WTC11 (cell line): ENCODE measurements around the gene LOXL1. TPM values are rescaled to one million over a fixed set of nuclear protein-coding genes. Genes with fewer than 3 reads are reported as not detected.

Source experiments
- ATAC-seq: fragments of 200-7000 bp; cut with Tn5 transposase; 2 replicates; pipeline ENCODE4 v1.10.0; 2021; ENCODE audit warnings: mild to moderate bottlenecking, moderate library complexity
- CTCF ChIA-PET: fragments of 300-600 bp; sonication (Branson Sonifier 250); formaldehyde crosslinking; loops from one replicate; lab custom pipeline; 2021; ENCODE audit warnings: antibody characterized with exemption; lab: Charles Lee
- POLR2A ChIA-PET: fragments of 350-600 bp; sonication (Branson Sonifier 250); formaldehyde crosslinking; loops from one replicate; lab custom pipeline; 2021; ENCODE audit warnings: antibody characterized with exemption; lab: Charles Lee
- DNase-seq: peaks from one replicate; pipeline ENCODE4 v3.0.0; 2021; ENCODE audit warnings: low spot score
- H3K27ac Mint-ChIP-seq: 2 replicates; pipeline ENCODE4 v1.8.0; 2021; ENCODE audit warnings: mixed read lengths
- H3K27me3 Mint-ChIP-seq: 2 replicates; pipeline ENCODE4 v1.8.0; 2021; ENCODE audit warnings: low read depth, mild to moderate bottlenecking, moderate library complexity, mixed read lengths
- H3K36me3 Mint-ChIP-seq: 2 replicates; pipeline ENCODE4 v1.8.0; 2021; ENCODE audit warnings: mixed read lengths
- H3K4me1 Mint-ChIP-seq: 2 replicates; pipeline ENCODE4 v1.8.0; 2022; ENCODE audit warnings: mixed read lengths
- H3K4me3 Mint-ChIP-seq: 2 replicates; pipeline ENCODE4 v1.8.0; 2021; ENCODE audit warnings: mild to moderate bottlenecking, moderate library complexity, mixed read lengths
- H3K9me3 Mint-ChIP-seq: 2 replicates; pipeline ENCODE4 v1.8.0; 2021; ENCODE audit warnings: mixed read lengths
- AR ChIP-seq: fragments of 250-450 bp; sonication (Bioruptor Pico); IDR thresholded peaks from 2 replicates; pipeline ENCODE4 v1.9.0; 2021; ENCODE audit warnings: mild to moderate bottlenecking
- ATF6 ChIP-seq: sonication (generic); formaldehyde crosslinking; IDR thresholded peaks from 2 replicates; pipeline ENCODE4 v1.8.1; 2023; ENCODE audit warnings: mild to moderate bottlenecking, missing genetic modification reagents
- E2F5 ChIP-seq: sonication (generic); formaldehyde crosslinking; IDR thresholded peaks from 2 replicates; pipeline ENCODE4 v1.8.1; 2022; ENCODE audit warnings: mild to moderate bottlenecking, moderate library complexity, missing genetic modification reagents
- ESRRA ChIP-seq: sonication (generic); formaldehyde crosslinking; IDR thresholded peaks from 2 replicates; pipeline ENCODE4 v1.8.1; 2022; ENCODE audit warnings: mild to moderate bottlenecking, missing genetic modification reagents, borderline replicate concordance
- FOXK1 ChIP-seq: sonication (generic); formaldehyde crosslinking; IDR thresholded peaks from 2 replicates; pipeline ENCODE4 v1.8.0; 2022; ENCODE audit warnings: mild to moderate bottlenecking, moderate library complexity, missing genetic modification reagents
- FOXP4 ChIP-seq: sonication (generic); formaldehyde crosslinking; IDR thresholded peaks from 2 replicates; pipeline ENCODE4 v1.8.0; 2022; ENCODE audit warnings: mild to moderate bottlenecking, missing genetic modification reagents
- JUN ChIP-seq: sonication (generic); formaldehyde crosslinking; IDR thresholded peaks from 2 replicates; pipeline ENCODE4 v1.8.0; 2023; ENCODE audit warnings: mild to moderate bottlenecking, missing genetic modification reagents
- PREB ChIP-seq: sonication (generic); formaldehyde crosslinking; IDR thresholded peaks from 2 replicates; pipeline ENCODE4 v1.8.1; 2022; ENCODE audit warnings: mild to moderate bottlenecking, missing genetic modification reagents, moderate library complexity, borderline replicate concordance
- SMAD4 ChIP-seq: sonication (generic); formaldehyde crosslinking; IDR thresholded peaks from 2 replicates; pipeline ENCODE4 v1.8.0; 2022; ENCODE audit warnings: mild to moderate bottlenecking, missing genetic modification reagents
- SOX15 ChIP-seq: fragments of 250-450 bp; sonication (Bioruptor Pico); IDR thresholded peaks from 2 replicates; pipeline ENCODE4 v1.9.0; 2021; ENCODE audit warnings: mild to moderate bottlenecking
- TCF7 ChIP-seq: sonication (generic); formaldehyde crosslinking; IDR thresholded peaks from 2 replicates; pipeline ENCODE4 v1.8.0; 2022; ENCODE audit warnings: mild to moderate bottlenecking, low read depth, missing genetic modification reagents, moderate library complexity
- USF1 ChIP-seq: sonication (generic); formaldehyde crosslinking; IDR thresholded peaks from 2 replicates; pipeline ENCODE4 v1.8.0; 2022; ENCODE audit warnings: mild to moderate bottlenecking, missing genetic modification reagents
- ZBTB21 ChIP-seq: sonication (generic); formaldehyde crosslinking; IDR thresholded peaks from 2 replicates; pipeline ENCODE4 v1.8.1; 2023; ENCODE audit warnings: mild to moderate bottlenecking, missing genetic modification reagents, borderline replicate concordance
- total RNA-seq: library from RNA; stranded (reverse); gene quantifications from 3 replicates; pipeline ENCODE4 v1.2.3, GENCODE V29; 2021

Gene LOXL1
- total RNA-seq, 1 experiment from 2014 or later: 10.6 TPM

- no peak for TF ChIP-seq AR (CRISPR knock-in tag)
- no peak for TF ChIP-seq TCF7 (CRISPR knock-in tag)
These were observed 62.9 kb downstream of the LOXL1 start (continued) for GRCh38 chr15:73989001-73989798.

- Mint-ChIP-seq H3K27ac (no peak overlapping the region), H3K4me1 (peaks cover 19% of the 10 kb centered on the region), H3K9me3 (no peaks in the 10 kb centered on the region), H3K4me3 (peak overlapping the region; percentile 74; the same call in 1 of the 2 replicates), H3K27me3 (peaks cover 18% of the 10 kb centered on the region), H3K36me3 (no peaks in the 10 kb centered on the region)
- CTCF ChIA-PET: interaction anchor here (0.6 to 8.2 kb wide), 3 partner anchors 17 to 641 kb away, joined by 3 to 89 read pairs (median 69); no protein-coding TSS in a partner anchor
- DNase-seq (no peak), ATAC-seq (no peak)
- POLR2A ChIA-PET: no interaction called here
- no peak for TF ChIP-seq ATF6 (CRISPR knock-in tag)
- no peak for TF ChIP-seq FOXP4 (CRISPR knock-in tag)
- no peak for TF ChIP-seq PREB (CRISPR knock-in tag)
- TF ChIP-seq SOX15 (CRISPR knock-in tag): no peak
- TF ChIP-seq, all 79 proteins: peak for 0
These were observed 64.2 kb downstream of the LOXL1 start for GRCh38 chr15:73990250-73991005.

GRCh38 chr15:73991260-73991659, 65.0 kb downstream of the LOXL1 start:
- Mint-ChIP-seq H3K27ac (no peak overlapping the region), H3K4me1 (peaks cover 25% of the 10 kb centered on the region), H3K27me3 (peaks cover 15% of the 10 kb centered on the region), H3K9me3 (no peaks in the 10 kb centered on the region), H3K36me3 (no peaks in the 10 kb centered on the region), H3K4me3 (peak overlapping the region; percentile 74)
- ATAC-seq: no peak
- ChIA-PET POLR2A (no interaction called here), CTCF (interaction anchor here (1.4 to 8.2 kb wide), 3 partner anchors 14 to 47 kb away, joined by 7 to 89 read pairs (median 69); no protein-coding TSS in a partner anchor)
- TF ChIP-seq SMAD4 (CRISPR knock-in tag) (no peak), ESRRA (CRISPR knock-in tag) (no peak), USF1 (CRISPR knock-in tag) (no peak), E2F5 (no peak), JUN (CRISPR knock-in tag) (no peak), FOXK1 (CRISPR knock-in tag) (no peak), PREB (CRISPR knock-in tag) (no peak), ZBTB21 (no peak)
- no peak for DNase-seq
